Measurements from ENCODE around the gene TLE2. TPM values are rescaled to one million over a fixed set of nuclear protein-coding genes. Genes with fewer than 3 reads are reported as not detected.

The TLE2 gene
- polyA plus RNA-seq, 3 donors: not detected

DNA sequence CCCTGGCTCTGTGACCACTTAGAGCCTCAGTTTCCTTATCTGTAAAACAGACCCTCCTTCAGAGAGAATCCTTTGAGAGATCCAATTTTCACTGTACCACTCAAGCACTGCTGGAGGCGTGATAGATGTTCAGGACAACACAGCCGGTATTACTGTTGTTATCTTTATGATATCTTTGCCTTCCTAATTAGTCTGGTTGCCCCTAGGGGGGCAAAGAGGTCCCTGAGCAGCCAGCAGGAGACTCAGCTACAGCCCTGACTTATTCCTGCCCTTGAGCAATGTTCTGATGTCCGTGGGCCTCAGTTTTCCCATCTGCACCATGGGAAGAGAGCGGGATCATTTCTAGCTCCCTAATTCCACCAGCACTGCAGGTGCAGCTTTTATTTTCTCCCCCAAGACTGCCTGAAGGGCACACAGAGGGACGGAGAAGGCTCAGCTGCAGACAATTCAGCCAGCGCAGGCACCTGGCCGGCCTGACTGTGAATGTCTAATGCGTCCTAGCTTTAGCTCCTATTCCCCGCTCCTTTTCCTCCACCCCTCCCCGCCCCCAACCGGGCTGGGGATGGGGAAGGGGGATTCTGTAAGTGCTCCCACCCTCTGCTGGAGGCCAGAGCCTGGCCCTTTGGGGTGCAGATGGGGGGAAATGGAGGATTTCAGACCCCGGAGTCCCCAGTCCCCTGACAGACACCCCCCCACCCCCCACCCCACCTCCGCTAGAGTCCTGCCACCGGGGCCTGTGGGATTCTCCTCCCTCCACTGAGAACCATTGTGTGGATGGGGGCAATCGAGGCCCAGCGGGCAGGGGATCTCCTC, 17.0 kb upstream of the TLE2 start:
- intact Hi-C loops (cut with micrococcal nuclease): no loop called here
- Mint-ChIP-seq H3K4me1 (peaks cover 10% of the 10 kb centered on the region), H3K36me3 (peaks cover 0 to 4% of the 10 kb centered on the region in 2 donors), H3K27ac (no peak overlapping the region), H3K27me3 (ENCODE audit: low read depth in 3 of 3) (peaks cover 49 to 86% (median 59%) of the 10 kb centered on the region in 3 donors), H3K4me3 (peak overlapping the region in 1 of 2 donors; percentile 60), H3K9me3 (peaks cover 0 to 13% (median 3%) of the 10 kb centered on the region in 7 donors)
- H4K20me1 ChIP-seq (ENCODE audit: insufficient read depth, low read length): no peaks in the 10 kb centered on the region
- H3K9me3 ChIP-seq (replicated peaks in 1 of 2; ENCODE audit: control insufficient read depth in 1 of 2, insufficient read depth in 1 of 2, low read length in 2 of 2): no peaks in the 10 kb centered on the region
- H3K4me1 ChIP-seq (ENCODE audit: control insufficient read depth in 1 of 2, insufficient read depth in 2 of 2, low read length in 2 of 2): peaks cover 6 to 11% of the 10 kb centered on the region in 2 donors
- H2AFZ ChIP-seq (ENCODE audit: insufficient read depth, low read depth, low read length, poor library complexity, severe bottlenecking): no peak overlapping the region
- TF ChIP-seq, protein P1, sequence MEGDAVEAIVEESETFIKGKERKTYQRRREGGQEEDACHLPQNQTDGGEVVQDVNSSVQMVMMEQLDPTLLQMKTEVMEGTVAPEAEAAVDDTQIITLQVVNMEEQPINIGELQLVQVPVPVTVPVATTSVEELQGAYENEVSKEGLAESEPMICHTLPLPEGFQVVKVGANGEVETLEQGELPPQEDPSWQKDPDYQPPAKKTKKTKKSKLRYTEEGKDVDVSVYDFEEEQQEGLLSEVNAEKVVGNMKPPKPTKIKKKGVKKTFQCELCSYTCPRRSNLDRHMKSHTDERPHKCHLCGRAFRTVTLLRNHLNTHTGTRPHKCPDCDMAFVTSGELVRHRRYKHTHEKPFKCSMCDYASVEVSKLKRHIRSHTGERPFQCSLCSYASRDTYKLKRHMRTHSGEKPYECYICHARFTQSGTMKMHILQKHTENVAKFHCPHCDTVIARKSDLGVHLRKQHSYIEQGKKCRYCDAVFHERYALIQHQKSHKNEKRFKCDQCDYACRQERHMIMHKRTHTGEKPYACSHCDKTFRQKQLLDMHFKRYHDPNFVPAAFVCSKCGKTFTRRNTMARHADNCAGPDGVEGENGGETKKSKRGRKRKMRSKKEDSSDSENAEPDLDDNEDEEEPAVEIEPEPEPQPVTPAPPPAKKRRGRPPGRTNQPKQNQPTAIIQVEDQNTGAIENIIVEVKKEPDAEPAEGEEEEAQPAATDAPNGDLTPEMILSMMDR (IDR thresholded peaks at IDR 0.05): no peak
- H3K27me3 ChIP-seq (ENCODE audit: control insufficient read depth in 2 of 2, insufficient read depth in 2 of 2, low read length in 2 of 2): peaks cover 17 to 51% of the 10 kb centered on the region in 2 donors
- no peak overlapping the region for H3K9ac ChIP-seq (ENCODE audit: insufficient read depth, low read length, poor library complexity, severe bottlenecking)
- no peak overlapping the region for H3K27ac ChIP-seq (ENCODE audit: low read depth in 1 of 2, low read length in 2 of 2)
- H3K36me3 ChIP-seq (replicated peaks in 1 of 2; ENCODE audit: control insufficient read depth in 1 of 2, insufficient read depth in 2 of 2, low read length in 2 of 2): no peaks in the 10 kb centered on the region
- H3K79me2 ChIP-seq (ENCODE audit: insufficient read depth, low read length): no peaks in the 10 kb centered on the region
- H3K4me3 ChIP-seq (replicated peaks in 1 of 3; ENCODE audit: low read depth in 2 of 3, low read length in 3 of 3): no peak overlapping the region
- DNase-seq: no peak
- no peak overlapping the region for H3K4me2 ChIP-seq (replicated peaks; ENCODE audit: extremely low read depth, low read length, poor library complexity, severe bottlenecking)
- WGBS (ENCODE audit: insufficient coverage): 90% methylated on average over 3 of the region's 16 CpGs

DNA sequence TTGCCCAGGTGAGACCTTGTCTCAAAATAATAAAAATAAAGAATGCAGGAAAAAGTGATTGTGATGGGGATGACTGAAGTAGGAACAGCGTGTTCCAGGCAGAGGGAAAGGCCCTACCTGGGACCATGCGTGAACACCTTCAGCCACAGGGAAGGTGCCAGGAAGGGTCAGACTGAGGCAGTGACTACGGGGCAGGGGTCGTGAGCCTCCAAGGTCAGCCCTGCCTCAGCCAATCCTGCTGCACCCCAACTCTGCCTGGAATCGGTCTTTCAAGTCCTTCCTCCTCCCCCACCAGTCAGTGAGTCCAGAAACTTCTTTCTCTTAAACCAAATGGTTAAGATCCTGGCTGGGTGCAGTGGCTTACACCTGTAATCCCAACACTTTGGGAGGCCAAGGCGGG, 16.1 kb upstream of the TLE2 start:
- Histone ChIP-seq H3K27me3 (ENCODE audit: control insufficient read depth in 2 of 2, insufficient read depth in 2 of 2, low read length in 2 of 2) (peaks cover 17 to 51% of the 10 kb centered on the region in 2 donors), H4K20me1 (ENCODE audit: insufficient read depth, low read length) (no peaks in the 10 kb centered on the region), H3K9me3 (replicated peaks in 1 of 2; ENCODE audit: control insufficient read depth in 1 of 2, insufficient read depth in 1 of 2, low read length in 2 of 2) (no peaks in the 10 kb centered on the region), H3K79me2 (ENCODE audit: insufficient read depth, low read length) (no peaks in the 10 kb centered on the region), H3K4me1 (ENCODE audit: control insufficient read depth in 1 of 2, insufficient read depth in 2 of 2, low read length in 2 of 2) (peaks cover 6 to 11% of the 10 kb centered on the region in 2 donors), H3K4me3 (replicated peaks in 1 of 3; ENCODE audit: low read depth in 2 of 3, low read length in 3 of 3) (no peak overlapping the region), H3K36me3 (replicated peaks in 1 of 2; ENCODE audit: control insufficient read depth in 1 of 2, insufficient read depth in 2 of 2, low read length in 2 of 2) (no peaks in the 10 kb centered on the region), H3K27ac (ENCODE audit: low read depth in 1 of 2, low read length in 2 of 2) (no peak overlapping the region), H3K9ac (ENCODE audit: insufficient read depth, low read length, poor library complexity, severe bottlenecking) (no peak overlapping the region), H3K4me2 (replicated peaks; ENCODE audit: extremely low read depth, low read length, poor library complexity, severe bottlenecking) (no peak overlapping the region), H2AFZ (ENCODE audit: insufficient read depth, low read depth, low read length, poor library complexity, severe bottlenecking) (no peak overlapping the region)
- intact Hi-C loops (cut with micrococcal nuclease): no loop called here
- WGBS (ENCODE audit: insufficient coverage): 94% methylated on average over 6 of the region's 6 CpGs
- peaks cover 10% of the 10 kb centered on the region for H3K4me1 Mint-ChIP-seq
- H3K27ac Mint-ChIP-seq: no peak overlapping the region
- H3K4me3 Mint-ChIP-seq: no peak overlapping the region
- TF ChIP-seq, protein P1 (IDR thresholded peaks at IDR 0.05): no peak
- DNase-seq: no peak
- H3K27me3 Mint-ChIP-seq (ENCODE audit: low read depth in 3 of 3): peaks cover 49 to 92% (median 63%) of the 10 kb centered on the region in 3 donors
- H3K36me3 Mint-ChIP-seq: peaks cover 0 to 4% of the 10 kb centered on the region in 2 donors
- H3K9me3 Mint-ChIP-seq: peaks cover 0 to 13% (median 3%) of the 10 kb centered on the region in 7 donors

Data from CD14-positive monocyte (primary cell).